AG09309 (cell line): ENCODE results near the gene OGT.

ENCODE experiments used
- DNase-seq: peaks from one replicate; pipeline ENCODE4 v3.0.0-alpha.2; 2010; ENCODE audit warnings: low read depth
- H3K4me3 ChIP-seq: 2 replicates; pipeline ENCODE4 v1.5.1; 2011; ENCODE audit warnings: mild to moderate bottlenecking, low read depth, low read length, moderate library complexity; ENCODE audit not compliant: control insufficient read depth
- TF ChIP-seq, protein P1 (sequence below): IDR thresholded peaks from 2 replicates; pipeline ENCODE4 v1.5.1; 2011; ENCODE audit warnings: mild to moderate bottlenecking, low read depth, low read length, inconsistent platforms; ENCODE audit not compliant: insufficient read depth, control insufficient read depth; ENCODE audit errors: missing control alignments

OGT gene

DNA sequence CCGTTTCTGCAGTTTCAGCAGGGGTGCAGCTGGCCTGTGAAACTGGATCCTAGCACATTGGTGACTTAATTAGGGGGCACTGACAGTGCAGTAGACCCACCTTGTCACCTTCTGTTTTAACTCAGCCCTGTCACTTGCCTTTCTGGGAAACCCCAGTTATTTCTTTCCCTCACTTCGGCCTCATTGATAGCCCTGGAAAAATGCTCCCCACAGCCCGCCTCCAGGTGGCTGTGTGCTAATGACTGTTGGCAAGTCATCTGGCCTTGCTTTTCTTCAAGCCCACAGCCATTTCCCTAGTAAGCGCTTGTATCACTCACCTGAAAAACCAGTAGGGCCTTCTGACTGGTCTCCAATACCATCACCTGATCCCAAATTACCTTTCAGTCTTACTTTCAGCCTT lies 82.2 kb downstream of the OGT start:
- H3K4me3 ChIP-seq: no peak overlapping the region
- TF ChIP-seq, protein P1, sequence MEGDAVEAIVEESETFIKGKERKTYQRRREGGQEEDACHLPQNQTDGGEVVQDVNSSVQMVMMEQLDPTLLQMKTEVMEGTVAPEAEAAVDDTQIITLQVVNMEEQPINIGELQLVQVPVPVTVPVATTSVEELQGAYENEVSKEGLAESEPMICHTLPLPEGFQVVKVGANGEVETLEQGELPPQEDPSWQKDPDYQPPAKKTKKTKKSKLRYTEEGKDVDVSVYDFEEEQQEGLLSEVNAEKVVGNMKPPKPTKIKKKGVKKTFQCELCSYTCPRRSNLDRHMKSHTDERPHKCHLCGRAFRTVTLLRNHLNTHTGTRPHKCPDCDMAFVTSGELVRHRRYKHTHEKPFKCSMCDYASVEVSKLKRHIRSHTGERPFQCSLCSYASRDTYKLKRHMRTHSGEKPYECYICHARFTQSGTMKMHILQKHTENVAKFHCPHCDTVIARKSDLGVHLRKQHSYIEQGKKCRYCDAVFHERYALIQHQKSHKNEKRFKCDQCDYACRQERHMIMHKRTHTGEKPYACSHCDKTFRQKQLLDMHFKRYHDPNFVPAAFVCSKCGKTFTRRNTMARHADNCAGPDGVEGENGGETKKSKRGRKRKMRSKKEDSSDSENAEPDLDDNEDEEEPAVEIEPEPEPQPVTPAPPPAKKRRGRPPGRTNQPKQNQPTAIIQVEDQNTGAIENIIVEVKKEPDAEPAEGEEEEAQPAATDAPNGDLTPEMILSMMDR: no peak

DNA sequence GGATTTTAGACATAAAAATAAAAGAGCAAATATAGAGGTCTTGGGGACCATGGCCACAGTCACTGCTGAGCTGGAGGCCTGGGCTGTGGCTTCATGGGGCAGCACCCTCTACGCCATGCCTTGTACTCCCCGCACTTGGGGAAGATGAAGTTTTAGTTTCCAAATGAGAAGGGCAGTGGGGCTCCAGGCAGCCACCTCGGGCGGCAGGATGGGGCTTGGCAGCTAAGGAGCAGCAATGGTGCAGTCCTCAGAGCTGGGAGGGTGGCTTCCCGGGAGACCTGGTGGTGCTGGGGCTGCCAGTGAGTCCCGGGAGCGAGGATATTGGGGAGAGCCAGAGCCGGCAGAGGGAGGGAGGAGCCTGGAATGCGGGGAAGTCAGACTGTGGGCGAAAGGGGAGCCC lies 83.0 kb downstream of the OGT start:
- TF ChIP-seq, protein P1: no peak
- no peak overlapping the region for H3K4me3 ChIP-seq
- DNase-seq: no peak

More for the DNA sequence above, 82.2 kb downstream of the OGT start:
- DNase-seq: no peak

DNA sequence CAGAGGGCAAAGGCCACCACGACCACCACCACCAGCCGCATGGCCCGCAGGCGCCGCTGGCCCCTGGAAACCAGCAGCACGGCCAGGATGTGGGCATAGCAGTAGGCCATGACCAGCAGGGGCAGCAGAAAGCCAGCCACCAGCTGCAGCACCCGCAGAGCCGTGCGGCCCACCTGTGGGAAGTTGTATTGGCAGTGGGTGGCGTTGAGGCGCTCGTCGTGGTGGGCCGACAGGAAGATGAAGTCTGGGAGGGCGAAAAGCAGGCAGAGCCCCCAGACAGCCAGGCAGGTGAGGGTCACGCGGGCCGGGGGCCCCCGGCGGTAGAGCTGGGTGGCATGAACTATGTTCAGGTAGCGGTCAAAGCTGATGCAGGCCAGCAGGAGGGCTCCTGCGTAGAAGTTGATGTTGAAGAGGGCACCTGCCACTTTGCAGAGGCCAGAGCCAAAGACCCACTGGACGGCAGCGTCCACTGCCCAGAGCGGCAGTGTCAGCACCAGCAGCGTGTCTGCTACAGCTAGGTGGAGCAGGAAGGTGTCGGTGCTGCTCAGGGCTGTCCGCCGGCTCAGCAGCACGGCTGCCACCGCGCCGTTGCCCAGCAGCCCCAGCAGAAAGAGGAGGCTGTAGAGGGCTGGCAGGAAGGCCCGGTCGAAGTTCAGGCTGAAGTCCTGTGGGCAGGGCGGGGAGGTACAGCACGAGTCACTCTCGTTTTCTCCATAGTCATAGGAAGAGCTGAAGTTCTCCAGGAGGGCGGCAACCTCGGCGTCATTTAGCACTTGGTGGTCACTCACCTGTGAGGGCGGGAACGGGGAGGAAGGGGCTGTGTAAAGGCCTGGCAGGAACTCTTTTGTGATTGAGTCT lies 84.0 kb downstream of the OGT start:
- DNase-seq: no peak
- H3K4me3 ChIP-seq: no peak overlapping the region
- TF ChIP-seq, protein P1: no peak

DNA sequence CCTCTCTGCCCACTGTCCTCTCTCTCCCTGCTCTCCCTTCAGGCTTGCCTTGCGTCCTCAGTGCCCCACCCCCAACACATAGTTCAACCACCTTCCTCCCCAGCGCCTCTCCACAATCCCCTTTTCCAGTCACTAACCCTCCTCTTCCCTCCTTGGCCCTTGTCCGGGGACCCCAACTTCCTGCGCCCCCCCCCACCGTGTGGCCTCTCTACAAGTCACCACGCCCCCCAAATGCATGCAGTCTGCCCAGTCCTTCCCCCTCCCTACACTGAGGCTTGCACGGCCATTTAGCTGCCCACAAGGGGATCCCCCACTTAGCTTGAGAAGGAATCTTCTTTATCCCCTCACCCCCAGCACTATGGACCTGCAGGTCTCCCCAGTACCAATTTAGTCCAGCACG lies 84.8 kb downstream of the OGT start:
- no peak for DNase-seq
- no peak overlapping the region for H3K4me3 ChIP-seq

DNA sequence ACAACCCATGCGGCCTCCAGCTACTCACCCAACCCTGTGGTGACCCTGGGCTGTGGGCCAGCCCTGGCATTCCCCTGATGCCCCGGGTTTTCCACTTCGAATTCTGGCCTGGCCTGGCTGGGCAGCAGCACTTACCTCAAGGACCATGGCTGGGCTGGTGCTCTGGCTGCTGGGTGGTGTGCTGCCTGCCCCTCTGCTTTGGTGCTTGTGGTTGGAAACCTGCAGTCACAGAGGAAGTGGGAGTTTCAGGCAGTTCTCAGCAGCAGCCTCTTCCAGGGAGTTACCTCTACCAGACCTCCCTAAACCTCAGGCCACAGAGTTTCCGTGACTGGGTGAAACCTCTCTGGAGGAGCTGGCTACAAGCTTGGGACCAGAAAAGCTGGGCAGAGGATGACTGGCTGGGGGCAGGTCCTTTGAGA lies 85.4 kb downstream of the OGT start, which contains the start of gene CXCR3:
Gene CXCR3, minus strand, starts transcription at position 209 of the 419 bp plus-strand sequence. Its CDS starts 62 bp downstream, at position 147.
- DNase-seq: no peak
- TF ChIP-seq, protein P1: no peak
- no peak within 1 kb of the TSS for H3K4me3 ChIP-seq

More for the DNA sequence above, 84.8 kb downstream of the OGT start:
- TF ChIP-seq, protein P1: no peak

DNA sequence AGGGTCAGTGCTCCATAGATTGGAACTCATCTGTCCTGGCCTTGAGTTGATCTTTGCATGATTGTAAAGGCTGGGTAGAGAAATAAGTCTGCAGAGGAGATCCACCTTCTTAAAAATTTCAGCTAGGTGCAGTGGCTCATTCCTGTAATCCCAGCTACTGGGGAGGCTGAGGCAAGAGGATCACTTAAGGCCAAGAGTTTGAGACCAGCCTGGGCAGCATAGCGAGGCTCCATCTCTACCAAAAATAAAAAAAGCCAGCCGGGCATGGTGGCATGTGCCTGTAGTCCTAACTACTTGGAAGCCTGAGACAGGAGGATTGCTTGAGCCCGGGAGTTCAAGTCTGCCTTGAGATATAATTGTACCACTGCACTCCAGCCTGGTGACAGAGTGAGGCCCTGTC lies 85.9 kb downstream of the OGT start:
- TF ChIP-seq, protein P1: no peak
- DNase-seq: no peak
- H3K4me3 ChIP-seq: no peak overlapping the region

DNA sequence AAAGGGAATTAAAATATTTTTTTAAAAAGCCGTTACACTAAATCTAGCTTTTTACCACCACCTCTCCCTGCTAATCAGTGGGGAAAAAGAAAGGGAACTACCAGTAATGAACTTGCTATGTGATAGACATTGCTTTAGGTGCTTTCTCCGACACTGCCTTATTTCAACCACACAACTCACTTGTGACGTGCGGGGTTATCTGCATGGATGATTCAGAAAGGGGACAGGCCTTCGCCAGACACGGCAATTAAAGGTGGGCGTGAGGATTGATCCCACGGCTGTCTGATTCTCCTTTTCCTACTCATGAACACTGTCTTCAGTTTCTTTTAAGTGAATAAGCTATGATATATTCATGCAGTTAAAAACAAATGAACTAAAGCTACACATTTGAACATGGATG lies 86.3 kb downstream of the OGT start:
- no peak for DNase-seq
- no peak overlapping the region for H3K4me3 ChIP-seq
- TF ChIP-seq, protein P1: no peak
